CD4-positive, alpha-beta T cell (primary cell): ENCODE data around the gene PKD2. TPM values are rescaled to one million over a fixed set of nuclear protein-coding genes. Genes with fewer than 3 reads are reported as not detected.

Source experiments
- ATAC-seq: fragments of 200-7000 bp; cut with Tn5 transposase; one replicate; pipeline ENCODE4 v1.10.0; 2022; ENCODE audit warnings: mild to moderate bottlenecking; ENCODE audit not compliant: poor library complexity
- CTCF ChIA-PET: fragments of 350-600 bp; sonication (Branson Sonifier 250); formaldehyde crosslinking; loops from one replicate; lab custom pipeline; 2021; ENCODE audit warnings: antibody characterized with exemption, inconsistent platforms; lab: Charles Lee
- POLR2A ChIA-PET: fragments of 350-600 bp; sonication (Branson Sonifier 250); formaldehyde crosslinking; loops from one replicate; lab custom pipeline; 2021; ENCODE audit warnings: antibody characterized with exemption, inconsistent platforms; lab: Charles Lee
- DNase-seq, 14 experiments: peaks; one replicate each; pipeline ENCODE4 v3.0.0-alpha.2; 2013 to 2020; ENCODE audit warnings: mixed read lengths in 2 of 14
- H3K27ac ChIP-seq, 2 donors: one replicate each; pipeline versions ENCODE4 v1.5.1 to v1.7.0; 2013; ENCODE audit warnings: low read length in 2 of 2, low read depth in 1 of 2, mild to moderate bottlenecking in 1 of 2
- H3K27me3 ChIP-seq, 2 experiments: 1 replicate in 1 of 2; 2 replicates in 1 of 2; pipeline versions ENCODE4 v1.6.1 to v1.7.0; 2013; ENCODE audit warnings: low read length in 2 of 2, control low read depth in 1 of 2, mild to moderate bottlenecking in 1 of 2, moderate library complexity in 1 of 2; ENCODE audit not compliant: insufficient read depth in 2 of 2, control insufficient read depth in 1 of 2
- H3K36me3 ChIP-seq: one replicate; pipeline ENCODE4 v1.6.1; 2013; ENCODE audit warnings: low read length, control low read depth; ENCODE audit not compliant: insufficient read depth
- H3K4me1 ChIP-seq: one replicate; pipeline ENCODE4 v1.6.1; 2013; ENCODE audit warnings: low read length, control low read depth; ENCODE audit not compliant: insufficient read depth
- H3K4me3 ChIP-seq: one replicate; pipeline ENCODE4 v1.5.1; 2013; ENCODE audit warnings: mild to moderate bottlenecking, low read length, moderate library complexity
- H3K9me3 ChIP-seq, 2 experiments: 1 replicate in 1 of 2; 2 replicates in 1 of 2; pipeline versions ENCODE4 v1.6.1 to v1.7.0; 2013; ENCODE audit warnings: low read length in 2 of 2, mild to moderate bottlenecking in 2 of 2, control low read depth in 1 of 2, moderate library complexity in 1 of 2; ENCODE audit not compliant: control insufficient read depth in 1 of 2, insufficient read depth in 1 of 2
- H3K27ac Mint-ChIP-seq: one replicate; pipeline ENCODE4 v1.8.0; 2020; ENCODE audit warnings: mixed read lengths
- H3K27me3 Mint-ChIP-seq: one replicate; pipeline ENCODE4 v1.8.0; 2021; ENCODE audit warnings: mixed read lengths
- H3K36me3 Mint-ChIP-seq: one replicate; pipeline ENCODE4 v1.8.0; 2021; ENCODE audit warnings: low read depth, mixed read lengths
- H3K4me1 Mint-ChIP-seq: one replicate; pipeline ENCODE4 v1.8.0; 2021; ENCODE audit warnings: low read depth, mixed read lengths
- H3K4me3 Mint-ChIP-seq: one replicate; pipeline ENCODE4 v1.8.0; 2020; ENCODE audit warnings: mild to moderate bottlenecking, mixed read lengths
- H3K9me3 Mint-ChIP-seq: one replicate; pipeline ENCODE4 v1.8.0; 2020; ENCODE audit warnings: mixed read lengths
- CTCF ChIP-seq: fragments of 200-600 bp; IDR thresholded peaks from one replicate; pipeline ENCODE4 v1.8.0; 2022; ENCODE audit warnings: antibody characterized with exemption, mild to moderate bottlenecking
- intact Hi-C, 2 experiments: fragments of 100-400 bp; cut with DNase I in 1 of 2; cut with micrococcal nuclease in 1 of 2; formaldehyde crosslinking; loops; one replicate each; pipeline versions ENCODE4 v1.15.1 to v1.9.0; 2023 to 2025; cut with DNase I, micrococcal nuclease
- total RNA-seq, 174 experiments: library from RNA in 2 of 174; stranded (reverse) in 2 of 174; gene quantifications; one replicate each; pipeline ENCODE4 v1.2.3 and lab custom pipeline; 2021 to 2026

PKD2 gene
- total RNA-seq, 2 experiments from 2014 or later: 4.1 to 4.3 TPM

- DNase-seq: no peak
- TF ChIP-seq CTCF: no peak
- Mint-ChIP-seq H3K4me1 (no peaks in the 10 kb centered on the region), H3K9me3 (no peaks in the 10 kb centered on the region), H3K27me3 (peaks cover 5% of the 10 kb centered on the region), H3K36me3 (no peaks in the 10 kb centered on the region), H3K4me3 (no peak overlapping the region), H3K27ac (no peak overlapping the region)
- H3K36me3 ChIP-seq: no peaks in the 10 kb centered on the region
- no peaks in the 10 kb centered on the region for H3K9me3 ChIP-seq
- ChIA-PET CTCF (no interaction called here), POLR2A (no interaction called here)
- no peak for ATAC-seq
- H3K4me1 ChIP-seq: no peaks in the 10 kb centered on the region
- no peak overlapping the region for H3K27ac ChIP-seq
- H3K27me3 ChIP-seq: no peaks in the 10 kb centered on the region
- intact Hi-C loops: no loop called here
- H3K4me3 ChIP-seq: no peak overlapping the region
Observed at GRCh38 chr4:88097301-88097700, 89.9 kb downstream of the PKD2 start.

- H3K4me3 ChIP-seq: no peak overlapping the region
- ATAC-seq (no peak), DNase-seq (no peak)
- no peaks in the 10 kb centered on the region for H3K27me3 ChIP-seq
- ChIA-PET CTCF (no interaction called here), POLR2A (no interaction called here)
- no peaks in the 10 kb centered on the region for H3K36me3 Mint-ChIP-seq
- H3K27ac ChIP-seq: no peak overlapping the region
- no peak overlapping the region for H3K27ac Mint-ChIP-seq
- no peaks in the 10 kb centered on the region for H3K4me1 Mint-ChIP-seq
- H3K4me3 Mint-ChIP-seq: no peak overlapping the region
- H3K9me3 Mint-ChIP-seq: no peaks in the 10 kb centered on the region
- TF ChIP-seq CTCF: no peak
- no peaks in the 10 kb centered on the region for H3K36me3 ChIP-seq
- peaks cover 5% of the 10 kb centered on the region for H3K27me3 Mint-ChIP-seq
- no peaks in the 10 kb centered on the region for H3K9me3 ChIP-seq
- intact Hi-C loops: no loop called here
- no peaks in the 10 kb centered on the region for H3K4me1 ChIP-seq
Observed at GRCh38 chr4:88097781-88098180, 90.3 kb downstream of the PKD2 start.

- no peaks in the 10 kb centered on the region for H3K9me3 ChIP-seq
- no peaks in the 10 kb centered on the region for H3K27me3 ChIP-seq
- no peak overlapping the region for H3K4me3 Mint-ChIP-seq
- H3K27ac Mint-ChIP-seq: no peak overlapping the region
- peaks cover 5% of the 10 kb centered on the region for H3K27me3 Mint-ChIP-seq
- ChIA-PET POLR2A (no interaction called here), CTCF (interaction anchor here (0.6 to 1.0 kb wide), 2 partner anchors 35 to 45 kb away, joined by 3 to 4 read pairs; no protein-coding TSS in a partner anchor)
- no peaks in the 10 kb centered on the region for H3K36me3 Mint-ChIP-seq
- H3K4me3 ChIP-seq: no peak overlapping the region
- H3K36me3 ChIP-seq: no peaks in the 10 kb centered on the region
- no peaks in the 10 kb centered on the region for H3K9me3 Mint-ChIP-seq
- no peak for DNase-seq
- ATAC-seq: no peak
- intact Hi-C loops: no loop called here
- no peak overlapping the region for H3K27ac ChIP-seq
- no peaks in the 10 kb centered on the region for H3K4me1 ChIP-seq
- no peak for TF ChIP-seq CTCF
- H3K4me1 Mint-ChIP-seq: no peaks in the 10 kb centered on the region
Observed at GRCh38 chr4:88098993-88099752, 91.7 kb downstream of the PKD2 start.
